GM19397 (cell line): Measurements from ENCODE around the gene SNX18.

ENCODE experiments used
- ATAC-seq: cut with Tn5 transposase; IDR thresholded peaks from one replicate; pipeline ENCODE4 v1.9.1; 2021; ENCODE audit warnings: mild to moderate bottlenecking, moderate library complexity; ENCODE audit not compliant: unreplicated experiment

Gene SNX18

DNA sequence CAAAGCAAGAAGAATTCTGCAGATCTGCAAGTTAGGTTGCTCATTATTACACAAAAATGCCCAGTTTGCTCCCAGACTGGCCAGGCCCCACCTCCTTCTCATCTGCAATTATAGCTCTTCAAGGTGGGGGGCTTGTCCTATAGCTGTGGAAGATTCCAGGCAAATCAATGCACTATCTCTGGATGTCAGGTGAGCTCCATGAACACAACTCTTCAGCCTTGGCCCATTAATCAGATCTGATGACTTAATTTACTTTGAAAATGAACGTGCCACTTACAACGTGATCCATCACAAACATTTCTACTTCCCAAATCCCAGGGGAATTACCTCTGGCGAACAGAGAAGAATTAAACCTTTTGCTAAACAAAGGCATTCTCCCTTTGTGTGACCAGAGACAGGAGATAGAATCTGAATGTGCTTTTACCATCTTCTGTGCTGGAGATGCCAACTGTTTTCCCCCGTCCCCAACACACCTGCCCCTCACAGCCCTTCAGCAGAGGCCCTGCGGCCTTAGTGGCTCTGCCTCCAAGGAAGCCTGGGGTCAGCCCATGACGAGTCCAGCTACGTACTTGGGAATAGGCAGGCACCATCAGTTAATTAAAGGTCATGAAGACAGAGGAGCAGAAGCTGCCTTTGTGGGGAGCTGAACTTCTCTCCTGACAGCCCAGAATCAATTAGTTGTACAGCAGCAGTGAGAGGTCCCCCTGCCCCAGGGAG is 60.5 kb downstream of the SNX18 start:
- ATAC-seq: no peak

- ATAC-seq: no peak
Observed at GRCh38 chr5:54579591-54580295, 62.2 kb downstream of the SNX18 start.

- ATAC-seq: no peak
Observed at GRCh38 chr5:54580997-54581811, 63.6 kb downstream of the SNX18 start.

DNA sequence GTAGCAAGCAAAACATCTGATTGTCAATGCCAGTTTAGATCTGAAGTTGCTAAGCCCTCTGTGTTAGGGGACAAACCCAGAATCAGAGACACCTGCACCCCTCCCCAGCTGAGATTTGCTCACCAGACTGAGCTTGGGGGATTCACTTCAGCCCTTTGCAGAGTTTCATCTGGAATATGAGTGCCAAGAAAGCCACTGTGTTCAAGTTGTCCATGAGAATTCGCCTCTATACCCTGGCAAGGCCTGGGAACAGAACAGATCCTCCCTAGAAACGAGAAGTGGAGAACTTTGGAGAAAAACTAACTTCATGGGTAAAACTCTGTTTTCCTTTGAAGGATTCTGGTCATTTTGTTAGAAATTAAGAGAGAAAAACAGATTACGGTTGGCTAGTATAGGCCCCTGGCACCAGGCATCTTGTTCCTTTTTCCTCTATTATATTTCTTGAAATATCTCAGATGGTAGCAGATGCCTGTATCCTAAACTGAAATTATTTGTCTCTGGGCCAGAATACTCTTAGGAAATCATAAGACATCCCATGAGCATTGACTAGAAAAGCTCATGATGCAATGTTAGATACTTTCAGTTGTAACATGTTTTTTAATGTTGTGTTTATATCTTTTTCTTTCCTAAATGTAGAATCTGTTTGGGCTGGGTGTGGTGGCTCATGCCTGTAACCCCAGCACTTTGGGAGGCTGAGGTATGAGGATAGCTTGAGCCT is 64.4 kb downstream of the SNX18 start:
- ATAC-seq: no peak

DNA sequence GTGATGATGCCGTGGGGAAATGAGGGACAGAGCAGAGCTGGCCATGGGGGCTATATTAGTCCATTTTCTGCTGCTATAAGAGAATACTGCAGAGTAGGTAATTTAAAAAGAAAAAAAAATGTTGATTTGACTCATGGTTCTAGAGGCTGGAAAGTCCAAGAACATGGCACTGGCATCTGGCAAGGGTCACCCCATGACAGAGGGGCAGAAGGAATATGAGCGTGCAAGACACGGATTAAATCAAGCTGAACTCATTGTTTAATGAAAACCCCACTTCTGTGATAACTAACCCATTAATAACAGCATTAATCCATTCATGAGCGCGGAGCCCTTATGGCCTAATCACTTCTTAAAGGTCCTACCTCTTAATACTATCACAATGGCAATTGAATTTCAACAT is 68.8 kb downstream of the SNX18 start:
- ATAC-seq: no peak

DNA sequence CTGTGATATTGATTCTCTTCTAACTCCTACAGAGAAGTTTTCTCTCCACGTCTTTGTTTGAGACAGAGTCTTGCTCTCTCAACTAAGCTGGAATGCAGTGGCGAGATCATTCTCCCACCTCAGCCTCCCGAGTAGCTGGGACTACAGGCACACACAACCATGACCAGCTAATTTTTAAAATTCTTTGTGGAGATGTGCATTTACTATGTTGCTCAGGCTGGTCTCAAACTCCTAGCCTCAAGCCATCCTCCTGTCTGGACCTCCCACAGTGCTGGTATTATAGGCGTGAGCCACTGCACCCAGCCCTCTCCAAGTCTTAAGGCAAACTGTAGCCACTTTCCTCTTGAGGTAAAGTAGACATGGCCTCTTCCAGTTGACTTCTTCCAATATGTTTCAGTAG is 72.2 kb downstream of the SNX18 start:
- no peak for ATAC-seq

GRCh38 chr5:54590824-54591223 is 73.3 kb downstream of the SNX18 start:
- ATAC-seq: no peak

- ATAC-seq: no peak
Observed at GRCh38 chr5:54593779-54594178, 76.2 kb downstream of the SNX18 start.

DNA sequence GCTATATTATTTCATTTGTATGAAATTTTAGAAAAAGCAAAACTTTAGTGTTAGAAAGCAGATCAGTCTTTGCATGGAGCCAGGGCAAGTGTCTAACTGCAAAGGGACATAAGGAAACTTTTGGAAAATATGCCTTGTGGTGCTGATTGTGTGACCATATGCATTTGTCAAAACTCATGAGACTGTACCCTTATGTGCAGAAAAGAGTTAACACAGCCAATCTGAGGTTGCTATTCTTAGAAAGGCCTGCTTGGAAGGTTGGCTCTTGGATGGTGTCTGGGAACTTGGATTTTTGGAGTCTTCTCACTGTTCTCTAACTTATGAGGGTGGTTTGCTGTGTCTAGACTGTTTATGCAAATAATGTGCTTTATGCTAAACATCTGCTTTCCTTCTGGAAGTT is 76.6 kb downstream of the SNX18 start:
- ATAC-seq: no peak

- ATAC-seq: no peak
Observed at GRCh38 chr5:54595721-54596120, 78.2 kb downstream of the SNX18 start.
